G401 (cell line): ENCODE measurements around the gene MINDY1. TPM values are rescaled to one million over a fixed set of nuclear protein-coding genes. Genes with fewer than 3 reads are reported as not detected.

Experiments used
- DNase-seq: peaks from one replicate; pipeline ENCODE4 v3.0.0-alpha.2; 2015; ENCODE audit warnings: low spot score
- in situ Hi-C: cut with HindIII; loops from 2 replicates; pipeline ENCODE4 v1.10.0; 2016; ENCODE audit warnings: low sequenced_read_pairs, mixed read lengths
- total RNA-seq: library from RNA; depleted of rRNA; stranded (reverse); fragments of >200 nt; shearing (Covaris generic); gene quantifications from 2 replicates; pipeline ENCODE4 v1.2.3, GENCODE V29; 2014; rRNA removed

The MINDY1 gene
- total RNA-seq, 1 experiment from 2014 or later = 12.7 TPM

- in situ Hi-C loops = no loop called here
- DNase-seq = no peak
Measured at GRCh38 chr1:150971583-150972416, 34.9 kb downstream of the MINDY1 start.

- DNase-seq = no peak
- in situ Hi-C loops = no loop called here
Measured at GRCh38 chr1:150970808-150971582, 35.7 kb downstream of the MINDY1 start.

- in situ Hi-C loops = no loop called here
- no peak for DNase-seq
Measured at GRCh38 chr1:150969626-150970025, 37.1 kb downstream of the MINDY1 start.

- no peak for DNase-seq
- in situ Hi-C loops = no loop called here
Measured at GRCh38 chr1:150968491-150968890, 38.2 kb downstream of the MINDY1 start.

- in situ Hi-C loops = no loop called here
- no peak for DNase-seq
Measured at GRCh38 chr1:150967936-150968335, 38.8 kb downstream of the MINDY1 start.

- in situ Hi-C loops = no loop called here
- no peak for DNase-seq
Measured at GRCh38 chr1:150966011-150966410, 40.7 kb downstream of the MINDY1 start.

- in situ Hi-C loops = no loop called here
- no peak for DNase-seq
Measured at GRCh38 chr1:150965605-150966004, 41.1 kb downstream of the MINDY1 start.

- no peak for DNase-seq
- in situ Hi-C loops = no loop called here
Measured at GRCh38 chr1:150964164-150964489, 42.6 kb downstream of the MINDY1 start.

GRCh38 chr1:150963321-150964163 lies 43.2 kb downstream of the MINDY1 start:
- no peak for DNase-seq
- in situ Hi-C loops = no loop called here

- no peak for DNase-seq
- in situ Hi-C loops = no loop called here
Measured at GRCh38 chr1:150961756-150962155, 44.9 kb downstream of the MINDY1 start.

- in situ Hi-C loops = no loop called here
Measured at GRCh38 chr1:150960646-150961045, 46.1 kb downstream of the MINDY1 start.

GRCh38 chr1:150957666-150958065 lies 49.0 kb downstream of the MINDY1 start:
- in situ Hi-C loops = no loop called here
- DNase-seq = no peak

More at GRCh38 chr1:150960646-150961045, 46.1 kb downstream of the MINDY1 start:
- no peak for DNase-seq

GRCh38 chr1:150955280-150955679 lies 51.4 kb downstream of the MINDY1 start:
- DNase-seq = no peak

GRCh38 chr1:150954708-150955107 lies 52.0 kb downstream of the MINDY1 start:
- in situ Hi-C loops = no loop called here
- DNase-seq = no peak

More at GRCh38 chr1:150955280-150955679, 51.4 kb downstream of the MINDY1 start:
- in situ Hi-C loops = no loop called here

Other genes starting within 250 kb of the MINDY1 start
- not detected in 2 replicates for gene CTSS, start 241.1 kb downstream of the MINDY1 start, total RNA-seq
- 0.55 and 8.6 TPM in 2 replicates for gene CTSK, start 198.6 kb downstream of the MINDY1 start, total RNA-seq
- gene ARNT, start 130.3 kb downstream of the MINDY1 start, total RNA-seq = 16.7 and 24.9 TPM in 2 replicates
- not detected in 2 replicates for gene CTXND2, start 119.8 kb downstream of the MINDY1 start, total RNA-seq
- gene SETDB1, start 80.5 kb downstream of the MINDY1 start, total RNA-seq = 28.2 and 33.5 TPM in 2 replicates
- 38.3 and 68.8 TPM in 2 replicates for gene CERS2, start 32.1 kb downstream of the MINDY1 start, total RNA-seq
- gene ANXA9, start 24.6 kb downstream of the MINDY1 start, total RNA-seq = 2.7 and 3.6 TPM in 2 replicates
- 9.4 and 12.0 TPM in 2 replicates for gene PRUNE1, start 1.5 kb upstream of the MINDY1 start, total RNA-seq
- gene BNIPL, start 29.7 kb upstream of the MINDY1 start, total RNA-seq = not detected in 2 replicates
- gene C1orf56, start 40.8 kb upstream of the MINDY1 start, total RNA-seq = 0.07 TPM in 1 of 2 replicates, not detected in the other
- 54.4 and 84.6 TPM in 2 replicates for gene CDC42SE1, start 52.7 kb upstream of the MINDY1 start, total RNA-seq
- gene MLLT11, start 53.5 kb upstream of the MINDY1 start, total RNA-seq = 8.1 and 11.0 TPM in 2 replicates
- gene GABPB2, start 63.9 kb upstream of the MINDY1 start, total RNA-seq = 4.6 and 7.8 TPM in 2 replicates
- gene SEMA6C, start 139.7 kb upstream of the MINDY1 start, total RNA-seq = 2.0 TPM in 2 replicates
- gene TNFAIP8L2, start 149.7 kb upstream of the MINDY1 start, total RNA-seq = not detected in 2 replicates
- 6.2 and 8.9 TPM in 2 replicates for gene LYSMD1, start 159.0 kb upstream of the MINDY1 start, total RNA-seq
- 44.3 and 57.7 TPM in 2 replicates for gene SCNM1, start 159.2 kb upstream of the MINDY1 start, total RNA-seq
- gene TMOD4, start 169.1 kb upstream of the MINDY1 start, total RNA-seq = not detected in 2 replicates
- 71.9 and 80.9 TPM in 2 replicates for gene VPS72, start 183.3 kb upstream of the MINDY1 start, total RNA-seq
- gene PIP5K1A, start 191.7 kb upstream of the MINDY1 start, total RNA-seq = 39.1 and 60.1 TPM in 2 replicates
- gene PSMD4, start 247.8 kb upstream of the MINDY1 start, total RNA-seq = 242 and 285 TPM in 2 replicates